K562 (cell line): ENCODE data around the gene CCDC3.

ENCODE experiments used
- PCBP1 ChIP-seq: fragments of 200-400 bp; formaldehyde crosslinking; IDR thresholded peaks from 2 replicates; pipeline ENCODE4 v1.6.1; 2018; ENCODE audit warnings: mild to moderate bottlenecking, low read depth, low read length; ENCODE audit not compliant: poor library complexity, severe bottlenecking
- POLR2A ChIP-seq: fragments of 450-650 bp; conservative IDR thresholded peaks from 2 replicates; pipeline ENCODE4 v1.6.1; 2016
- RBM34 ChIP-seq: fragments of 200-400 bp; formaldehyde crosslinking; IDR thresholded peaks from 2 replicates; pipeline ENCODE4 v1.6.1; 2018; ENCODE audit warnings: low read length, borderline replicate concordance; ENCODE audit not compliant: insufficient read depth
- SRSF9 ChIP-seq: fragments of 200-400 bp; formaldehyde crosslinking; IDR thresholded peaks from 2 replicates; pipeline ENCODE4 v1.6.1; 2017; ENCODE audit warnings: low read depth, low read length, borderline replicate concordance
- U2AF1 ChIP-seq: fragments of 200-400 bp; formaldehyde crosslinking; optimal IDR thresholded peaks from 2 replicates; pipeline ENCODE3; 2017; ENCODE audit warnings: mild to moderate bottlenecking, low read depth, low read length, moderate library complexity
- U2AF2 ChIP-seq: fragments of 200-400 bp; formaldehyde crosslinking; optimal IDR thresholded peaks from 2 replicates; pipeline ENCODE3; 2017; ENCODE audit warnings: low read depth, mild to moderate bottlenecking, low read length
- TF ChIP-seq, protein P1 (sequence below): fragments of 250-450 bp; sonication (Bioruptor Pico); IDR thresholded peaks from 2 replicates; pipeline ENCODE4 v1.4.0; 2020; ENCODE audit warnings: mild to moderate bottlenecking, moderate library complexity
- TF ChIP-seq, protein P2 (sequence below): fragments of 450-650 bp; IDR thresholded peaks from 2 replicates; pipeline ENCODE4 v1.6.1; 2016; ENCODE audit warnings: antibody characterized with exemption

DNA sequence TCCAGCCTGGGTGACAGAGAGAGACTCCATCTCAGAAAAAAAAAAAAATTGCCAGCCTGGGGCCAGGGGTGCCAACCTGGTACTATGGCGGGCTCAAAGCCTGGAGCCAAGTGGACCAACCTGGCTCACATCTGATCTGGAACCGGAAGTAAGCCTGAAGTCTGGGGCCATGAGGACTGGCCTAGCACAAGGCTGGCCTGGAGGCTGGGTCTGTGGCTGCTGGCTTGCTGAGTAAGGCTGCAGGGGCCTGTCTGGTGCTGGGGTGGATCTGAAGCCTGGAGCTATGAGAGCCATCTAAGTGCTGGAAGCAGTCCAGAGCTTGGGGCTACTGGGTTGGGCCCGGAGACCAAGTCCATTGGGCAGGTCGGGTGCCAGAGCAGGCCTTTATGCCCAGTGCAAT lies 84.9 kb downstream of the CCDC3 start:
- TF ChIP-seq PCBP1 (no peak), RBM34 (no peak), POLR2A (no peak), U2AF1 (no peak), U2AF2 (no peak), SRSF9 (no peak)
- TF ChIP-seq, protein P1, sequence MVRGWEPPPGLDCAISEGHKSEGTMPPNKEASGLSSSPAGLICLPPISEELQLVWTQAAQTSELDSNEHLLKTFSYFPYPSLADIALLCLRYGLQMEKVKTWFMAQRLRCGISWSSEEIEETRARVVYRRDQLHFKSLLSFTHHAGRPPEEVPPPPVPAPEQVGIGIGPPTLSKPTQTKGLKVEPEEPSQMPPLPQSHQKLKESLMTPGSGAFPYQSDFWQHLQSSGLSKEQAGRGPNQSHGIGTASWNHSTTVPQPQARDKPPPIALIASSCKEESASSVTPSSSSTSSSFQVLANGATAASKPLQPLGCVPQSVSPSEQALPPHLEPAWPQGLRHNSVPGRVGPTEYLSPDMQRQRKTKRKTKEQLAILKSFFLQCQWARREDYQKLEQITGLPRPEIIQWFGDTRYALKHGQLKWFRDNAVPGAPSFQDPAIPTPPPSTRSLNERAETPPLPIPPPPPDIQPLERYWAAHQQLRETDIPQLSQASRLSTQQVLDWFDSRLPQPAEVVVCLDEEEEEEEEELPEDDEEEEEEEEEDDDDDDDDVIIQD, result no peak
- TF ChIP-seq, protein P2, sequence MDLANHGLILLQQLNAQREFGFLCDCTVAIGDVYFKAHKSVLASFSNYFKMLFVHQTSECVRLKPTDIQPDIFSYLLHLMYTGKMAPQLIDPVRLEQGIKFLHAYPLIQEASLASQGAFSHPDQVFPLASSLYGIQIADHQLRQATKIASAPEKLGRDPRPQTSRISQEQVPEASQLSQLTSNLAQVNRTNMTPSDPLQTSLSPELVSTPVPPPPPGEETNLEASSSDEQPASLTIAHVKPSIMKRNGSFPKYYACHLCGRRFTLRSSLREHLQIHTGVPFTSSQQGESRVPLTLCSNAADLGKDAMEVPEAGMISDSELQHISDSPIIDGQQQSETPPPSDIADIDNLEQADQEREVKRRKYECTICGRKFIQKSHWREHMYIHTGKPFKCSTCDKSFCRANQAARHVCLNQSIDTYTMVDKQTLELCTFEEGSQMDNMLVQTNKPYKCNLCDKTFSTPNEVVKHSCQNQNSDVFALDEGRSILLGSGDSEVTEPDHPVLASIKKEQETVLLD, result no peak
